MM.1S (cell line): ENCODE results near the gene HSF2BP.
"Not testable (repeated sequence)": the region's sequence is repeated elsewhere in the genome, so short reads cannot be mapped to it uniquely, and the experiment has no call there.

Experiments used
- EZH2 ChIP-seq: fragments of 300-600 bp; sonication (generic); optimal IDR thresholded peaks from 2 replicates; pipeline ENCODE3; 2017; ENCODE audit warnings: low read depth, mild to moderate bottlenecking, antibody characterized with exemption, low read length, mixed read lengths
- EZH2phosphoT487 ChIP-seq: fragments of 300-600 bp; sonication (generic); IDR thresholded peaks from 2 replicates; pipeline ENCODE4 v1.6.1; 2018; ENCODE audit warnings: antibody characterized with exemption, low read length
- TF ChIP-seq, protein P1 (sequence below): fragments of 300-600 bp; sonication (generic); IDR thresholded peaks from 2 replicates; pipeline ENCODE4 v1.5.1; 2016; ENCODE audit warnings: antibody characterized with exemption, low read length, mixed read lengths

- TF ChIP-seq, protein P1, sequence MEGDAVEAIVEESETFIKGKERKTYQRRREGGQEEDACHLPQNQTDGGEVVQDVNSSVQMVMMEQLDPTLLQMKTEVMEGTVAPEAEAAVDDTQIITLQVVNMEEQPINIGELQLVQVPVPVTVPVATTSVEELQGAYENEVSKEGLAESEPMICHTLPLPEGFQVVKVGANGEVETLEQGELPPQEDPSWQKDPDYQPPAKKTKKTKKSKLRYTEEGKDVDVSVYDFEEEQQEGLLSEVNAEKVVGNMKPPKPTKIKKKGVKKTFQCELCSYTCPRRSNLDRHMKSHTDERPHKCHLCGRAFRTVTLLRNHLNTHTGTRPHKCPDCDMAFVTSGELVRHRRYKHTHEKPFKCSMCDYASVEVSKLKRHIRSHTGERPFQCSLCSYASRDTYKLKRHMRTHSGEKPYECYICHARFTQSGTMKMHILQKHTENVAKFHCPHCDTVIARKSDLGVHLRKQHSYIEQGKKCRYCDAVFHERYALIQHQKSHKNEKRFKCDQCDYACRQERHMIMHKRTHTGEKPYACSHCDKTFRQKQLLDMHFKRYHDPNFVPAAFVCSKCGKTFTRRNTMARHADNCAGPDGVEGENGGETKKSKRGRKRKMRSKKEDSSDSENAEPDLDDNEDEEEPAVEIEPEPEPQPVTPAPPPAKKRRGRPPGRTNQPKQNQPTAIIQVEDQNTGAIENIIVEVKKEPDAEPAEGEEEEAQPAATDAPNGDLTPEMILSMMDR: not testable (repeated sequence)
- not testable (repeated sequence) for TF ChIP-seq EZH2, EZH2phosphoT487
These were observed 142.2 kb downstream of the HSF2BP start for GRCh38 chr21:43516860-43517627.
